Endothelial cell of umbilical vein (primary cell): ENCODE measurements around the gene SLC22A6. TPM values are rescaled to one million over a fixed set of nuclear protein-coding genes. Genes with fewer than 3 reads are reported as not detected.

Source experiments
- BruUV-seq: library from RNA; stranded (reverse); fragments of 400-500 nt; replicated peaks from 2 replicates; lab custom pipeline; 2021; lab: Mats Ljungman, UMichigan
- CTCF ChIA-PET: fragments of 300-600, 350-600 bp; sonication (Branson Sonifier 250); formaldehyde crosslinking; loops from one replicate; lab custom pipeline; 2021; ENCODE audit warnings: antibody characterized with exemption, inconsistent platforms; lab: Charles Lee
- POLR2A ChIA-PET: fragments of 300-600, 350-600 bp; sonication (Branson Sonifier 250); formaldehyde crosslinking; loops from one replicate; lab custom pipeline; 2021; ENCODE audit warnings: antibody characterized with exemption, inconsistent platforms; lab: Charles Lee
- DNase-seq: peaks from one replicate; pipeline ENCODE4 v3.0.0-alpha.2; 2011; ENCODE audit warnings: low read depth, low spot score
- FAIRE-seq: peaks from 2 replicates; lab custom pipeline; 2011; peaks lifted over from hg19 to GRCh38; lab: Jason Lieb, UNC
- H2AFZ ChIP-seq: 2 replicates; pipeline ENCODE4 v1.6.0; 2012; ENCODE audit warnings: low read depth, low read length, control low read depth, inconsistent platforms
- H3K27ac ChIP-seq: 2 replicates; pipeline ENCODE4 v1.5.1; 2011; ENCODE audit warnings: low read depth, mild to moderate bottlenecking, control low read depth, low read length, moderate library complexity; ENCODE audit not compliant: insufficient read depth
- H3K27me3 ChIP-seq, 2 experiments: 2 replicates each; pipeline versions ENCODE4 v1.6.0 to v1.6.1; 2011; ENCODE audit warnings: low read length in 2 of 2, mixed read lengths in 1 of 2; ENCODE audit not compliant: control insufficient read depth in 2 of 2, insufficient read depth in 2 of 2
- H3K36me3 ChIP-seq, 2 experiments: 2 replicates in 1 of 2; 3 replicates in 1 of 2; pipeline ENCODE4 v1.5.1; 2011; ENCODE audit warnings: low read length in 2 of 2, mild to moderate bottlenecking in 1 of 2, moderate library complexity in 1 of 2; ENCODE audit not compliant: control insufficient read depth in 2 of 2, insufficient read depth in 2 of 2; ENCODE audit errors: extremely low read depth in 1 of 2
- H3K4me1 ChIP-seq: 3 replicates; pipeline ENCODE4 v1.5.1; 2011; ENCODE audit warnings: mild to moderate bottlenecking, low read length; ENCODE audit not compliant: control insufficient read depth, insufficient read depth; ENCODE audit errors: extremely low read depth
- H3K4me2 ChIP-seq: 2 replicates; pipeline ENCODE4 v1.6.1; 2011; ENCODE audit warnings: low read length, control low read depth, mixed read lengths; ENCODE audit not compliant: insufficient read depth
- H3K4me3 ChIP-seq, 3 experiments: fragments of 200-600 bp in 1 of 3; sonication (generic), shearing (Covaris generic) in 1 of 3; replicated peaks in 1 of 3; 2 replicates each; pipeline ENCODE4 v1.5.1; 2011 to 2016; ENCODE audit warnings: control low read depth in 3 of 3, low read length in 3 of 3, mild to moderate bottlenecking in 2 of 3, inconsistent platforms in 1 of 3, low read depth in 1 of 3, moderate library complexity in 1 of 3; ENCODE audit not compliant: insufficient read depth in 1 of 3
- H3K79me2 ChIP-seq: 2 replicates; pipeline ENCODE4 v1.6.0; 2012; ENCODE audit warnings: low read length, inconsistent platforms; ENCODE audit not compliant: control insufficient read depth, insufficient read depth
- H3K9ac ChIP-seq: replicated peaks from 2 replicates; pipeline ENCODE3; 2011; ENCODE audit warnings: low read length, control low read depth; ENCODE audit not compliant: insufficient read depth; ENCODE audit errors: extremely low read depth
- H3K9me1 ChIP-seq: replicated peaks from 3 replicates; pipeline ENCODE4 v1.6.0; 2011; ENCODE audit warnings: mild to moderate bottlenecking, low read length; ENCODE audit not compliant: control insufficient read depth, insufficient read depth; ENCODE audit errors: extremely low read depth
- H3K9me3 ChIP-seq: replicated peaks from 2 replicates; pipeline ENCODE4 v1.5.1; 2012; ENCODE audit warnings: low read length, inconsistent platforms; ENCODE audit not compliant: control insufficient read depth, insufficient read depth
- H4K20me1 ChIP-seq: replicated peaks from 2 replicates; pipeline ENCODE3; 2011; ENCODE audit warnings: mild to moderate bottlenecking, low read length; ENCODE audit not compliant: control insufficient read depth, insufficient read depth; ENCODE audit errors: extremely low read depth
- EZH2 ChIP-seq: IDR thresholded peaks from 2 replicates; pipeline ENCODE4 v1.6.1; 2012; ENCODE audit warnings: borderline replicate concordance, low read depth, mild to moderate bottlenecking, moderate library complexity, low read length, inconsistent platforms; ENCODE audit not compliant: severe bottlenecking
- FOS ChIP-seq: IDR thresholded peaks from 2 replicates; pipeline ENCODE4 v1.6.1; 2011; ENCODE audit warnings: mild to moderate bottlenecking, low read length, moderate library complexity, borderline replicate concordance; ENCODE audit not compliant: insufficient read depth
- GATA2 ChIP-seq: IDR thresholded peaks from 2 replicates; pipeline ENCODE4 v1.7.0; 2011; ENCODE audit warnings: low read depth, mild to moderate bottlenecking, moderate library complexity, mixed read lengths, low read length; ENCODE audit not compliant: insufficient read length, insufficient read depth
- JUN ChIP-seq: IDR thresholded peaks from 2 replicates; pipeline ENCODE4 v1.6.1; 2011; ENCODE audit warnings: borderline replicate concordance, low read depth; ENCODE audit not compliant: insufficient read length, insufficient read depth
- MYC ChIP-seq: IDR thresholded peaks from one replicate; pipeline ENCODE4 v1.6.1; 2011; ENCODE audit warnings: mild to moderate bottlenecking, low read depth, low read length
- POLR2A ChIP-seq: IDR thresholded peaks from 2 replicates; pipeline ENCODE4 v1.6.1; 2012; ENCODE audit warnings: low read depth, mild to moderate bottlenecking, control low read depth, low read length
- POLR2AphosphoS5 ChIP-seq: IDR thresholded peaks from 2 replicates; pipeline ENCODE4 v1.6.1; 2012; ENCODE audit warnings: low read depth, mild to moderate bottlenecking, control low read depth, low read length, moderate library complexity; ENCODE audit not compliant: insufficient read depth
- dilution Hi-C: fragments of 300-500 bp; cut with MboI; formaldehyde crosslinking; loops from one replicate; pipeline ENCODE4 v1.15.0; 2019; ENCODE audit warnings: low sequenced_read_pairs; ENCODE audit not compliant: extremely low pct_ligation_motif_present
- intact Hi-C: fragments of 100-400 bp; cut with micrococcal nuclease; formaldehyde crosslinking; loops from one replicate; pipeline ENCODE4 v1.10.0; 2022
- polyA plus RNA-seq, 4 experiments: library from polyadenylated mRNA; depleted of rRNA in 3 of 4; stranded (reverse) in 3 of 4; unstranded in 1 of 4; fragments of >200 nt; gene quantifications; 2 replicates each; pipeline versions ENCODE4 v1.2.1 to v1.2.3, GENCODE V29; 2011 to 2012; ENCODE audit warnings: missing spikeins in 1 of 4
- total RNA-seq: library from RNA; stranded (reverse); gene quantifications from 2 replicates; pipeline ENCODE4 v1.2.3, GENCODE V29; 2021
- TF ChIP-seq, protein P1 (sequence below), 2 donors: IDR thresholded peaks; 1 replicate in 1 of 2; 2 replicates in 1 of 2; pipeline ENCODE4 v1.5.1; 2011; ENCODE audit warnings: low read length in 2 of 2, mild to moderate bottlenecking in 2 of 2, moderate library complexity in 2 of 2, control low read depth in 1 of 2, inconsistent platforms in 1 of 2, low read depth in 1 of 2; ENCODE audit not compliant: insufficient read depth in 1 of 2; ENCODE audit errors: extremely low read depth in 1 of 2
- TF ChIP-seq, protein P2 (sequence below): IDR thresholded peaks from 2 replicates; pipeline ENCODE4 v1.6.1; 2011; ENCODE audit not compliant: insufficient read depth, insufficient read length

SLC22A6 gene
- total and polyA plus RNA-seq, 2 donors (not counting 3 experiments of a cell fraction or from before 2014, with no cell fraction given): not detected

- TF ChIP-seq, protein P1, sequence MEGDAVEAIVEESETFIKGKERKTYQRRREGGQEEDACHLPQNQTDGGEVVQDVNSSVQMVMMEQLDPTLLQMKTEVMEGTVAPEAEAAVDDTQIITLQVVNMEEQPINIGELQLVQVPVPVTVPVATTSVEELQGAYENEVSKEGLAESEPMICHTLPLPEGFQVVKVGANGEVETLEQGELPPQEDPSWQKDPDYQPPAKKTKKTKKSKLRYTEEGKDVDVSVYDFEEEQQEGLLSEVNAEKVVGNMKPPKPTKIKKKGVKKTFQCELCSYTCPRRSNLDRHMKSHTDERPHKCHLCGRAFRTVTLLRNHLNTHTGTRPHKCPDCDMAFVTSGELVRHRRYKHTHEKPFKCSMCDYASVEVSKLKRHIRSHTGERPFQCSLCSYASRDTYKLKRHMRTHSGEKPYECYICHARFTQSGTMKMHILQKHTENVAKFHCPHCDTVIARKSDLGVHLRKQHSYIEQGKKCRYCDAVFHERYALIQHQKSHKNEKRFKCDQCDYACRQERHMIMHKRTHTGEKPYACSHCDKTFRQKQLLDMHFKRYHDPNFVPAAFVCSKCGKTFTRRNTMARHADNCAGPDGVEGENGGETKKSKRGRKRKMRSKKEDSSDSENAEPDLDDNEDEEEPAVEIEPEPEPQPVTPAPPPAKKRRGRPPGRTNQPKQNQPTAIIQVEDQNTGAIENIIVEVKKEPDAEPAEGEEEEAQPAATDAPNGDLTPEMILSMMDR (IDR thresholded peaks at IDR 0.05; ENCODE audit: extremely low read depth in 1 of 2, insufficient read depth in 1 of 2, low read depth in 1 of 2, low read length in 2 of 2): no peak
- TF ChIP-seq POLR2A (no peak), GATA2 (no peak), EZH2 (no peak), JUN (no peak), FOS (no peak), MYC (no peak), POLR2AphosphoS5 (no peak)
- TF ChIP-seq, protein P2, sequence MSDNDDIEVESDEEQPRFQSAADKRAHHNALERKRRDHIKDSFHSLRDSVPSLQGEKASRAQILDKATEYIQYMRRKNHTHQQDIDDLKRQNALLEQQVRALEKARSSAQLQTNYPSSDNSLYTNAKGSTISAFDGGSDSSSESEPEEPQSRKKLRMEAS: no peak
- Histone ChIP-seq H2AFZ (no peak overlapping the region), H3K4me3 (no peak overlapping the region), H3K27ac (no peak overlapping the region), H3K79me2 (no peaks in the 10 kb centered on the region), H3K27me3 (peaks cover 0 to 2% of the 10 kb centered on the region in 2 experiments), H3K9ac (no peak overlapping the region), H3K9me3 (no peaks in the 10 kb centered on the region), H3K9me1 (no peaks in the 10 kb centered on the region), H3K36me3 (no peaks in the 10 kb centered on the region), H4K20me1 (no peaks in the 10 kb centered on the region), H3K4me2 (no peak overlapping the region), H3K4me1 (no peaks in the 10 kb centered on the region)
- dilution Hi-C loops: no loop called here
- FAIRE-seq: no peak
- intact Hi-C loops: no loop called here
- BruUV-seq: no TSS peak
- ChIA-PET CTCF (interaction anchor here (0.5 to 1.7 kb wide), 2 partner anchors 14 to 54 kb away, joined by 3 to 4 read pairs; no protein-coding TSS in a partner anchor), POLR2A (no interaction called here)
- no peak for DNase-seq
Measured at GRCh38 chr11:62994775-62995174, 10.0 kb upstream of the SLC22A6 start.
